Transverse colon (tissue), 3 donors: ENCODE measurements around the gene PMF1.

Experiments
- EP300 ChIP-seq: sonication (generic); formaldehyde crosslinking; IDR thresholded peaks from one replicate; pipeline ENCODE4 v1.6.1; 2017; ENCODE audit warnings: antibody characterized with exemption, low read depth
- TF ChIP-seq, protein P1 (sequence below), 5 experiments: fragments of 200-600 bp in 3 of 5; fragments of 450-650 bp in 2 of 5; sonication (generic) in 3 of 5; IDR thresholded peaks; 1 replicate in 2 of 5; 2 replicates in 3 of 5; pipeline ENCODE4 v1.5.1; 2016 to 2017; ENCODE audit warnings: antibody characterized with exemption in 5 of 5, inconsistent platforms in 3 of 5, mild to moderate bottlenecking in 2 of 5, moderate library complexity in 1 of 5

DNA sequence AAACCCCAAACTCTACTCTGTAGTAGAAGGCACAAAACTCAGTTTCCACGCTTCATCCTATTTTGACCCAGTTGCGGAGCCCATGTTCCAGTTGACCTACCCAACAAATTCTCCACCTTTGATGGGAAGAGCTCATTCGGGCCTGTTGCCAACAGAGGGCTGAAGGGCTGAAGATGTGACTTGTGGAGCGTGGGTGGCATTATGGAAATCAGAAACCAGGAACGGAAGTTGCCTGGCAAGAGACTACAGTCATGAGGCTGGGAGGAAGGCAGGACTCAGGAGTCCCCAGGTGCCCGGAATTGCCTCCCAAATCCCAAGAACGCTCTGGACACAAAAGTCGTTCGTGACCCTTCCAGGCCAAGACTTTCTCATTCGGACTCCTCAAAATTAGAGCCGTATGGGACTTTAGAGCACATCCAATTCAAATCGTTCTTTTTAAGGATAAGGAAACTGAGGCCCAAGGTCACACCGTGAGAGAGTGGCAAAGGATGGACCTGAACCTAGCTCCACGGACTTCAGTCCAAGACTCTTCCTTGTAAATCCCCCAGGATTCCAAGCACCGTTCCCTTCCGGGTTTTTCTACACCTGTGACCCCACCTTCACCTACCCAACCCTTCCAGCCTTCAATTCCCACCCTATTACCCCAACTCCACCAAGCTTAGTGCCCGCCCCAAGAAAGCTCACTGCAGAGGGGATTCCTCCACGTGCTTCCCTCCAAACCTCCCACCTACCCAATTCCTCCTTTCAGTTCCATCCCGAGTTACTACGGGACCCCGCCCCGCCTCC, 69.1 kb downstream of the PMF1 start:
- TF ChIP-seq, protein P1, sequence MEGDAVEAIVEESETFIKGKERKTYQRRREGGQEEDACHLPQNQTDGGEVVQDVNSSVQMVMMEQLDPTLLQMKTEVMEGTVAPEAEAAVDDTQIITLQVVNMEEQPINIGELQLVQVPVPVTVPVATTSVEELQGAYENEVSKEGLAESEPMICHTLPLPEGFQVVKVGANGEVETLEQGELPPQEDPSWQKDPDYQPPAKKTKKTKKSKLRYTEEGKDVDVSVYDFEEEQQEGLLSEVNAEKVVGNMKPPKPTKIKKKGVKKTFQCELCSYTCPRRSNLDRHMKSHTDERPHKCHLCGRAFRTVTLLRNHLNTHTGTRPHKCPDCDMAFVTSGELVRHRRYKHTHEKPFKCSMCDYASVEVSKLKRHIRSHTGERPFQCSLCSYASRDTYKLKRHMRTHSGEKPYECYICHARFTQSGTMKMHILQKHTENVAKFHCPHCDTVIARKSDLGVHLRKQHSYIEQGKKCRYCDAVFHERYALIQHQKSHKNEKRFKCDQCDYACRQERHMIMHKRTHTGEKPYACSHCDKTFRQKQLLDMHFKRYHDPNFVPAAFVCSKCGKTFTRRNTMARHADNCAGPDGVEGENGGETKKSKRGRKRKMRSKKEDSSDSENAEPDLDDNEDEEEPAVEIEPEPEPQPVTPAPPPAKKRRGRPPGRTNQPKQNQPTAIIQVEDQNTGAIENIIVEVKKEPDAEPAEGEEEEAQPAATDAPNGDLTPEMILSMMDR (IDR thresholded peaks at IDR 0.05): no peak
- no peak for TF ChIP-seq EP300
